Uterus (tissue), 4 donors: ENCODE results near the gene RBM5. TPM values are rescaled to one million over a fixed set of nuclear protein-coding genes. Genes with fewer than 3 reads are reported as not detected.
A peak's percentile ranks its signal among the peaks of the same experiment; 100 is the strongest.

Source experiments
- DNase-seq, 2 donors: peaks; one replicate each; pipeline ENCODE4 v3.0.0-alpha.2; 2019 to 2020
- H3K27ac ChIP-seq, 2 donors: fragments of 200-600 bp; sonication (generic); 1 replicate in 1 of 2; 2 replicates in 1 of 2; pipeline ENCODE4 v1.5.1; 2016 to 2018
- H3K27me3 ChIP-seq, 2 donors: fragments of 200-600 bp; sonication (generic); one replicate each; pipeline ENCODE4 v1.5.1; 2018 to 2019; ENCODE audit warnings: control low read depth in 1 of 2
- H3K36me3 ChIP-seq, 2 donors: fragments of 200-600 bp; sonication (generic); one replicate each; pipeline ENCODE4 v1.5.1; 2019; ENCODE audit warnings: control low read depth in 1 of 2
- H3K4me1 ChIP-seq, 2 donors: fragments of 200-600 bp; sonication (generic); one replicate each; pipeline ENCODE4 v1.5.1; 2018 to 2019; ENCODE audit warnings: control low read depth in 1 of 2
- H3K4me3 ChIP-seq, 2 donors: fragments of 200-600 bp; sonication (generic); 1 replicate in 1 of 2; 2 replicates in 1 of 2; pipeline ENCODE4 v1.5.1; 2018 to 2019; ENCODE audit warnings: mild to moderate bottlenecking in 1 of 2
- H3K9me3 ChIP-seq, 2 donors: fragments of 200-600 bp; sonication (generic); one replicate each; pipeline ENCODE4 v1.5.1; 2019; ENCODE audit warnings: control low read depth in 1 of 2
- CTCF ChIP-seq, 4 experiments: fragments of 200-600 bp in 2 of 4; fragments of 450-650 bp in 2 of 4; sonication (generic) in 2 of 4; IDR thresholded peaks; one replicate each; pipeline ENCODE4 v1.5.1; 2016 to 2019; ENCODE audit warnings: antibody characterized with exemption in 4 of 4, mild to moderate bottlenecking in 2 of 4, moderate library complexity in 1 of 4
- POLR2A ChIP-seq, 2 donors: fragments of 450-650 bp; IDR thresholded peaks; one replicate each; pipeline ENCODE4 v1.6.1; 2016; ENCODE audit warnings: antibody characterized with exemption in 2 of 2, mild to moderate bottlenecking in 1 of 2, moderate library complexity in 1 of 2
- intact Hi-C: fragments of 100-400 bp; cut with DNase I; formaldehyde crosslinking; loops from one replicate; pipeline ENCODE4 v1.15.1; 2023; ENCODE audit warnings: low total_unique reads
- total RNA-seq, 4 donors: library from RNA; depleted of rRNA in 3 of 4; stranded (reverse); fragments of >200 nt in 3 of 4; gene quantifications; one replicate each; pipeline versions ENCODE4 v1.1.0 to v1.2.4, GENCODE V29; 2014 to 2023
- donor health status: DM: yes; HTN: yes; CAD: no.

The RBM5 gene
- total RNA-seq, 4 donors from 2014 or later: 154 to 345 (median 197) TPM

- no peak overlapping the region for H3K27ac ChIP-seq
- H3K9me3 ChIP-seq: no peaks in the 10 kb centered on the region
- peaks cover 0 to 17% of the 10 kb centered on the region in 2 donors for H3K4me1 ChIP-seq
- TF ChIP-seq CTCF (IDR thresholded peaks at IDR 0.05) (no peak), POLR2A (IDR thresholded peaks at IDR 0.05) (no peak)
- H3K36me3 ChIP-seq: no peaks in the 10 kb centered on the region
- intact Hi-C loops: no loop called here
- no peaks in the 10 kb centered on the region for H3K27me3 ChIP-seq
- no peak for DNase-seq
- H3K4me3 ChIP-seq: no peak overlapping the region
These were observed 65.2 kb downstream of the RBM5 start for GRCh38 chr3:50153782-50154475.

- TF ChIP-seq POLR2A (IDR thresholded peaks at IDR 0.05): no peak
- TF ChIP-seq CTCF (IDR thresholded peaks at IDR 0.05): peak in 3 of 4 experiments; percentile 12 to 34 (median 29)
- Histone ChIP-seq H3K36me3 (no peaks in the 10 kb centered on the region), H3K27ac (no peak overlapping the region), H3K4me3 (peak overlapping the region; percentile 27 to 47), H3K9me3 (no peaks in the 10 kb centered on the region), H3K4me1 (peaks cover 0 to 17% of the 10 kb centered on the region in 2 donors), H3K27me3 (no peaks in the 10 kb centered on the region)
- intact Hi-C loops: no loop called here
- no peak for DNase-seq
These were observed 65.7 kb downstream of the RBM5 start for GRCh38 chr3:50154476-50154839.

DNA sequence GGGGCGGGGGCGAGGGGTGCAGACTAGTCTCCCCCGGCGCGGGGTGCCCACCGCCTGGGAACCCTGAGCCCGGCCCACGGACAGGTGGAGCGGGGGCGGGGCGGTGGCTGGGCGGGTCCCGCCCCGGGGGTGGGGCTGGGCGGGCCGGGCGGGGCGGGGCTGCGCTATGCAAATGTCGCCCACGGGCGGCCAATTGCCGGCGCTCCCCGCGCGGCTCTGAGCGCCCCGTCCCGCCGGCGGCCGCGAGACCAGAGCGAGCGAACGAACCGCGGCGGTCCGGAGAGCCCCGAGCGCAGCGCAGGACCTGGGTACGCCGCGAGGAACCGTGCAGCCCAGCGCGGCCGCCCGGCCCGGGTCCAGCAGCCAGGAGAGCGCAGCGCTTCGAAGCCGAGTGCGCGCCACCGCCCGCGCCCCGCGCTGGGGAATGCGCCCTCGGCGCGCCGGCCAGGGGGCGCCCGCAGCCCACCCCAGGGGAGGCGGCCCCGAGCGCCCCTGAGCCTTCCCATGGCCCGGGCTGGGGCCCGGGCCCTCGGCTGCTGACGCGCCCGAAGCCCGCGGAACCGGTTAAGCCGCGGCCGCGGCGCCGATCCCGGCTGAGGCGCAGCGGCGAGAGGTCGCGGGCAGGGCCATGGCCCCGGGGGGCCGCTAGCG is 66.2 kb downstream of the RBM5 start, which contains the start of gene SEMA3F:
Gene SEMA3F, plus strand, starts transcription at position 485 of the 651 bp plus-strand sequence. CDS start 4,299 bp downstream, outside the sequence.
- TF ChIP-seq CTCF (IDR thresholded peaks at IDR 0.05) (peak in 3 of 4 experiments; percentile 37 to 58 (median 53)), POLR2A (IDR thresholded peaks at IDR 0.05) (peak; percentile 72 to 77)
- H3K36me3 ChIP-seq: no peaks in the 10 kb centered on the region
- H3K27me3 ChIP-seq: no peaks in the 10 kb centered on the region
- H3K27ac ChIP-seq: peak within 1 kb of the TSS; percentile 81 to 84
- intact Hi-C loops: no loop called here
- peak within 1 kb of the TSS; percentile 36 to 47 for H3K4me3 ChIP-seq
- no peaks in the 10 kb centered on the region for H3K9me3 ChIP-seq
- H3K4me1 ChIP-seq: peaks cover 0 to 19% of the 10 kb centered on the region in 2 donors
- peak; percentile 48 to 60 for DNase-seq

- Histone ChIP-seq H3K27me3 (no peaks in the 10 kb centered on the region), H3K36me3 (no peaks in the 10 kb centered on the region), H3K4me3 (peak overlapping the region; percentile 36 to 47), H3K4me1 (peaks cover 0 to 24% of the 10 kb centered on the region in 2 donors), H3K27ac (peak overlapping the region; percentile 81 to 84), H3K9me3 (no peaks in the 10 kb centered on the region)
- no peak for DNase-seq
- no peak for TF ChIP-seq POLR2A (IDR thresholded peaks at IDR 0.05)
- TF ChIP-seq CTCF (IDR thresholded peaks at IDR 0.05): no peak
- intact Hi-C loops: no loop called here
These were observed 66.8 kb downstream of the RBM5 start for GRCh38 chr3:50155491-50155878.

DNA sequence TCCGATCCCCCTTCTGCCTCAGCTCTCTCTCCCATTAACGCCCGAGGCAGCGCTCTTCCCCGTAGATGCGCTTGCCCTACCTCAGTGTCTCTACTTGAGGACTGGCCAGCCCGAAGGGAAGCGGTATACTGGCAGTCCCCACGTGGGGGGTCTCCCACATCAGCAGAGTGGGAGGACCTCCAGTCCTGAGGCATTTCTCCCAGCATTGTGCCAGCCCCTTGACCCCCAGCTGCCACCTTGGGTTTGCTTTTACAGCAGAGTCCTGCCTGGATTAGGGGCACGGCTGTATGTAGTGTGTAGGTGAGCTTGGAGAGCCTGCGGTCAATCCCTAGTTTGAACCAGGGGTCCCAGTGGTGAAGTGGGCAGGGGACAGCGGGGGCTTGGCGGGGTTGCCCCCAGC is 67.2 kb downstream of the RBM5 start:
- H3K4me1 ChIP-seq: peaks cover 0 to 28% of the 10 kb centered on the region in 2 donors
- H3K27ac ChIP-seq: peak overlapping the region; percentile 81 to 84
- H3K36me3 ChIP-seq: no peaks in the 10 kb centered on the region
- TF ChIP-seq POLR2A (IDR thresholded peaks at IDR 0.05): no peak
- TF ChIP-seq CTCF (IDR thresholded peaks at IDR 0.05): no peak
- H3K9me3 ChIP-seq: no peaks in the 10 kb centered on the region
- H3K4me3 ChIP-seq: peak overlapping the region; percentile 36 to 47
- H3K27me3 ChIP-seq: no peaks in the 10 kb centered on the region
- intact Hi-C loops: no loop called here
- no peak for DNase-seq
